SK-N-SH (cell line): ENCODE measurements around the gene CPLX3. TPM values are rescaled to one million over a fixed set of nuclear protein-coding genes. Genes with fewer than 3 reads are reported as not detected.

Experiments used
- CTCF ChIA-PET: fragments of 300-600, 350-600 bp; formaldehyde crosslinking; extraction: SDS; loops from one replicate; lab custom pipeline; 2021; lab: Yijun Ruan, JAX
- POLR2A ChIA-PET: fragments of 350-600 bp; sonication (Branson Sonifier 250); formaldehyde crosslinking; extraction: SDS; loops from one replicate; lab custom pipeline; 2020; ENCODE audit warnings: antibody characterized with exemption, inconsistent platforms; lab: Yijun Ruan, JAX
- DNase-seq: peaks from one replicate; pipeline ENCODE4 v3.0.0; 2012
- H2AFZ ChIP-seq: fragments of 200-600 bp; sonication (generic); 2 replicates; pipeline ENCODE4 v1.8.1; 2016; ENCODE audit warnings: antibody characterized with exemption, mild to moderate bottlenecking, low read depth
- H3F3A ChIP-seq: fragments of 200-600 bp; sonication (generic); replicated peaks from 2 replicates; pipeline ENCODE3; 2016; ENCODE audit warnings: antibody characterized with exemption, mild to moderate bottlenecking; ENCODE audit not compliant: insufficient read depth
- H3K27ac ChIP-seq, 2 experiments: fragments of 200-500 bp in 1 of 2; fragments of 200-600 bp in 1 of 2; sonication (Bioruptor generic) in 1 of 2; sonication (generic), shearing (Covaris generic) in 1 of 2; 2 replicates each; pipeline versions ENCODE4 v1.5.1 to v1.6.1; 2014 to 2016; ENCODE audit warnings: low read depth in 2 of 2, inconsistent platforms in 1 of 2, low read length in 1 of 2, mild to moderate bottlenecking in 1 of 2, mixed read lengths in 1 of 2
- H3K27me3 ChIP-seq: fragments of 200-600 bp; sonication (generic), shearing (Covaris generic); 2 replicates; pipeline ENCODE4 v1.6.1; 2016; ENCODE audit warnings: mixed run types; ENCODE audit not compliant: insufficient read depth
- H3K36me3 ChIP-seq, 2 experiments: fragments of 200-500 bp in 1 of 2; fragments of 200-600 bp in 1 of 2; sonication (Bioruptor generic) in 1 of 2; sonication (generic) in 1 of 2; replicated peaks in 1 of 2; 2 replicates each; pipeline versions ENCODE3 to v1.5.1; 2014 to 2016; ENCODE audit warnings: low read length in 1 of 2, mild to moderate bottlenecking in 1 of 2; ENCODE audit not compliant: insufficient read depth in 2 of 2, control insufficient read depth in 1 of 2
- H3K4me1 ChIP-seq, 2 experiments: fragments of 200-500 bp in 1 of 2; fragments of 200-600 bp in 1 of 2; sonication (Bioruptor generic) in 1 of 2; sonication (generic), shearing (Covaris generic) in 1 of 2; 2 replicates each; pipeline versions ENCODE4 v1.5.1 to v1.6.1; 2014 to 2016; ENCODE audit warnings: low read depth in 1 of 2, low read length in 1 of 2, mixed run types in 1 of 2; ENCODE audit not compliant: insufficient read depth in 2 of 2, control insufficient read depth in 1 of 2
- H3K4me2 ChIP-seq: fragments of 200-600 bp; sonication (generic), shearing (Covaris generic); 2 replicates; pipeline ENCODE4 v1.6.1; 2017; ENCODE audit warnings: mixed run types
- H3K4me3 ChIP-seq, 2 experiments: fragments of 200-500 bp in 1 of 2; fragments of 200-600 bp in 1 of 2; sonication (Bioruptor generic) in 1 of 2; sonication (generic), shearing (Covaris generic) in 1 of 2; 2 replicates each; pipeline versions ENCODE4 v1.5.1 to v1.8.1; 2014 to 2016; ENCODE audit warnings: low read depth in 2 of 2, inconsistent platforms in 1 of 2, low read length in 1 of 2, mild to moderate bottlenecking in 1 of 2, mixed read lengths in 1 of 2, moderate library complexity in 1 of 2
- H3K79me2 ChIP-seq: fragments of 200-600 bp; sonication (generic); 2 replicates; pipeline ENCODE4 v1.8.1; 2017; ENCODE audit warnings: mild to moderate bottlenecking; ENCODE audit not compliant: insufficient read depth
- H3K9ac ChIP-seq: fragments of 200-600 bp; sonication (generic); 2 replicates; pipeline ENCODE4 v1.6.1; 2017; ENCODE audit warnings: mixed run types
- H3K9me2 ChIP-seq: fragments of 200-600 bp; sonication (generic); 2 replicates; pipeline ENCODE4 v1.6.1; 2017; ENCODE audit warnings: mixed run types
- H3K9me3 ChIP-seq: fragments of 200-600 bp; sonication (generic); 2 replicates; pipeline ENCODE4 v1.6.1; 2017; ENCODE audit warnings: mixed run types, mild to moderate bottlenecking, moderate library complexity
- H4K20me1 ChIP-seq: fragments of 200-600 bp; sonication (generic); 2 replicates; pipeline ENCODE4 v1.6.1; 2017; ENCODE audit warnings: mild to moderate bottlenecking, mixed run types; ENCODE audit not compliant: insufficient read depth
- CHD2 ChIP-seq: fragments of 150-350 bp; IDR thresholded peaks from 2 replicates; pipeline ENCODE4 v1.6.1; 2018; ENCODE audit warnings: low read length; ENCODE audit not compliant: partially characterized antibody
- ELF1 ChIP-seq: IDR thresholded peaks from 2 replicates; pipeline ENCODE4 v1.4.0; 2012
- EP300 ChIP-seq, 2 experiments: IDR thresholded peaks; 2 replicates each; pipeline versions ENCODE4 v1.4.0 to v1.6.1; 2012; ENCODE audit warnings: borderline replicate concordance in 1 of 2, low read depth in 1 of 2, low read length in 1 of 2
- EZH2phosphoT487 ChIP-seq: fragments of 200-600 bp; sonication (generic); IDR thresholded peaks from 2 replicates; pipeline ENCODE4 v1.6.1; 2017; ENCODE audit warnings: low read depth, mixed run types, mild to moderate bottlenecking, antibody characterized with exemption, moderate library complexity, borderline replicate concordance
- FOXJ3 ChIP-seq: sonication (generic); formaldehyde crosslinking; IDR thresholded peaks from 2 replicates; pipeline ENCODE4 v1.5.1; 2020; ENCODE audit warnings: mild to moderate bottlenecking, missing genetic modification reagents
- FOXM1 ChIP-seq: IDR thresholded peaks from 2 replicates; pipeline ENCODE4 v1.4.0; 2012; ENCODE audit warnings: low read depth, mild to moderate bottlenecking
- MXI1 ChIP-seq: IDR thresholded peaks from 2 replicates; pipeline ENCODE4 v1.6.1; 2012; ENCODE audit warnings: mild to moderate bottlenecking, low read depth, low read length, improper control_type of control experiment
- RCOR1 ChIP-seq: fragments of 150-350 bp; IDR thresholded peaks from 2 replicates; pipeline ENCODE4 v1.6.1; 2017; ENCODE audit warnings: antibody characterized with exemption, low read length
- SMC3 ChIP-seq: IDR thresholded peaks from 2 replicates; pipeline ENCODE4 v1.6.1; 2012; ENCODE audit warnings: low read depth, low read length, improper control_type of control experiment
- TAF1 ChIP-seq: IDR thresholded peaks from 2 replicates; pipeline ENCODE4 v1.6.1; 2012; ENCODE audit warnings: low read depth, mild to moderate bottlenecking, low read length, moderate library complexity, borderline replicate concordance
- TEAD4 ChIP-seq: IDR thresholded peaks from 2 replicates; pipeline ENCODE4 v1.4.0; 2012; ENCODE audit warnings: mild to moderate bottlenecking, borderline replicate concordance; ENCODE audit not compliant: insufficient read depth
- USF2 ChIP-seq: fragments of 150-350 bp; IDR thresholded peaks from 2 replicates; pipeline ENCODE4 v1.6.1; 2017; ENCODE audit warnings: antibody characterized with exemption, low read length, low read depth, borderline replicate concordance
- YY1 ChIP-seq: IDR thresholded peaks from 2 replicates; pipeline ENCODE4 v1.4.0; 2012; ENCODE audit warnings: low read depth, mild to moderate bottlenecking
- ZBTB33 ChIP-seq: IDR thresholded peaks from 2 replicates; pipeline ENCODE4 v1.4.0; 2012; ENCODE audit warnings: low read depth, borderline replicate concordance
- WGBS: methylation state at CpG from one replicate; pipeline ENCODE4 v1.1.6; 2017; ENCODE audit warnings: low lambda C conversion rate; 5-methylcytosine and 5-hydroxymethylcytosine counted together
- polyA plus RNA-seq, 3 experiments: library from polyadenylated mRNA; depleted of rRNA; stranded (reverse); fragments of >200 nt; gene quantifications; 2 replicates each; pipeline ENCODE4 v1.2.3, GENCODE V29; 2012
- TF ChIP-seq, protein P1 (sequence below): IDR thresholded peaks from 2 replicates; pipeline ENCODE4 v1.6.1; 2012; ENCODE audit warnings: mild to moderate bottlenecking, low read depth, low read length, moderate library complexity
- TF ChIP-seq, protein P2 (sequence below): fragments of 200-600 bp; sonication (generic); IDR thresholded peaks from 2 replicates; pipeline ENCODE4 v1.6.1; 2017; ENCODE audit warnings: antibody characterized with exemption, mild to moderate bottlenecking, moderate library complexity
- TF ChIP-seq, protein P3 (sequence below): IDR thresholded peaks from 2 replicates; pipeline ENCODE4; 2012

Gene CPLX3
- polyA plus RNA-seq, 1 of the 3 experiments (the other 2 are of a cell fraction), result not detected

- TF ChIP-seq TAF1, result no peak
- TF ChIP-seq, all 33 proteins: peak for 0
These were observed 2.4 kb downstream of the CPLX3 start (continued) for GRCh38 chr15:74828835-74829234.

DNA sequence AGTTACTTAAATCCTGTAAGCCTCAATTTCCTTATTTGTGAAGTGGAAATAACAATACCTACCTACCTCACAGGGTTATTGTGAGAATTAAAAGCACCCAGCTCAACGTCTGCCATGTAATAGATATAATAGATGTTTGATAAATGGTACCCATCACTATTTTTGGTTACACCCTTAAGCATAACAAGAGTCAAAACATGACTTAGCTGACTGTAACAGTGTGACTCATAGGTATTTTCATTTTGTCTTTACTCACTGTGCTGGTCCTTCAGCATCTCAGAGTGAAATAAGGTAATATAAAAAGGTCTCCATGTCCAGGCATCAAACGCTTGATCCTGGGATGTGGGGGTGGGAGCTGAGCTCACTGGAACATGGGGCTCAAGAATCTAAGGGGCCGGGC is 3.1 kb downstream of the CPLX3 start:
- CTCF ChIA-PET, result interaction anchor here (0.8 to 10.2 kb wide), 9 partner anchors 9 to 194 kb away, joined by 3 to 82 read pairs (median 5); partner anchors contain the start of genes CSK, LMAN1L and ULK3
- 56% methylated on average over 3 of the region's 3 CpGs for WGBS

More for the DNA sequence above, 3.1 kb downstream of the CPLX3 start:
- Histone ChIP-seq H3K9ac (no peak overlapping the region), H3K4me2 (no peak overlapping the region), H3K4me3 (no peak overlapping the region), H3K27ac (no peak overlapping the region), H3K9me2 (no peaks in the 10 kb centered on the region), H3K4me1 (peaks cover 0 to 16% of the 10 kb centered on the region in 2 experiments; a peak in 1 of 4 replicates), H3F3A (no peaks in the 10 kb centered on the region), H3K36me3 (no peaks in the 10 kb centered on the region), H4K20me1 (no peaks in the 10 kb centered on the region), H2AFZ (no peak overlapping the region), H3K79me2 (no peaks in the 10 kb centered on the region), H3K27me3 (peaks cover 24% of the 10 kb centered on the region; the same call in 1 of the 2 replicates), H3K9me3 (no peaks in the 10 kb centered on the region)
- no peak for DNase-seq
- TF ChIP-seq FOXM1 (no peak), FOXJ3 (CRISPR knock-in tag) (no peak), ELF1 (no peak), USF2 (no peak), EP300 (IDR thresholded peaks at IDR 0.05; ENCODE audit: borderline replicate concordance in 1 of 2, low read depth in 1 of 2, low read length in 1 of 2) (no peak), EZH2phosphoT487 (no peak), SMC3 (no peak), RCOR1 (no peak), TAF1 (no peak), YY1 (no peak), CHD2 (no peak), TEAD4 (no peak), ZBTB33 (no peak), MXI1 (no peak)
- TF ChIP-seq, protein P1, sequence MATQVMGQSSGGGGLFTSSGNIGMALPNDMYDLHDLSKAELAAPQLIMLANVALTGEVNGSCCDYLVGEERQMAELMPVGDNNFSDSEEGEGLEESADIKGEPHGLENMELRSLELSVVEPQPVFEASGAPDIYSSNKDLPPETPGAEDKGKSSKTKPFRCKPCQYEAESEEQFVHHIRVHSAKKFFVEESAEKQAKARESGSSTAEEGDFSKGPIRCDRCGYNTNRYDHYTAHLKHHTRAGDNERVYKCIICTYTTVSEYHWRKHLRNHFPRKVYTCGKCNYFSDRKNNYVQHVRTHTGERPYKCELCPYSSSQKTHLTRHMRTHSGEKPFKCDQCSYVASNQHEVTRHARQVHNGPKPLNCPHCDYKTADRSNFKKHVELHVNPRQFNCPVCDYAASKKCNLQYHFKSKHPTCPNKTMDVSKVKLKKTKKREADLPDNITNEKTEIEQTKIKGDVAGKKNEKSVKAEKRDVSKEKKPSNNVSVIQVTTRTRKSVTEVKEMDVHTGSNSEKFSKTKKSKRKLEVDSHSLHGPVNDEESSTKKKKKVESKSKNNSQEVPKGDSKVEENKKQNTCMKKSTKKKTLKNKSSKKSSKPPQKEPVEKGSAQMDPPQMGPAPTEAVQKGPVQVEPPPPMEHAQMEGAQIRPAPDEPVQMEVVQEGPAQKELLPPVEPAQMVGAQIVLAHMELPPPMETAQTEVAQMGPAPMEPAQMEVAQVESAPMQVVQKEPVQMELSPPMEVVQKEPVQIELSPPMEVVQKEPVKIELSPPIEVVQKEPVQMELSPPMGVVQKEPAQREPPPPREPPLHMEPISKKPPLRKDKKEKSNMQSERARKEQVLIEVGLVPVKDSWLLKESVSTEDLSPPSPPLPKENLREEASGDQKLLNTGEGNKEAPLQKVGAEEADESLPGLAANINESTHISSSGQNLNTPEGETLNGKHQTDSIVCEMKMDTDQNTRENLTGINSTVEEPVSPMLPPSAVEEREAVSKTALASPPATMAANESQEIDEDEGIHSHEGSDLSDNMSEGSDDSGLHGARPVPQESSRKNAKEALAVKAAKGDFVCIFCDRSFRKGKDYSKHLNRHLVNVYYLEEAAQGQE, result no peak
- TF ChIP-seq, protein P2, sequence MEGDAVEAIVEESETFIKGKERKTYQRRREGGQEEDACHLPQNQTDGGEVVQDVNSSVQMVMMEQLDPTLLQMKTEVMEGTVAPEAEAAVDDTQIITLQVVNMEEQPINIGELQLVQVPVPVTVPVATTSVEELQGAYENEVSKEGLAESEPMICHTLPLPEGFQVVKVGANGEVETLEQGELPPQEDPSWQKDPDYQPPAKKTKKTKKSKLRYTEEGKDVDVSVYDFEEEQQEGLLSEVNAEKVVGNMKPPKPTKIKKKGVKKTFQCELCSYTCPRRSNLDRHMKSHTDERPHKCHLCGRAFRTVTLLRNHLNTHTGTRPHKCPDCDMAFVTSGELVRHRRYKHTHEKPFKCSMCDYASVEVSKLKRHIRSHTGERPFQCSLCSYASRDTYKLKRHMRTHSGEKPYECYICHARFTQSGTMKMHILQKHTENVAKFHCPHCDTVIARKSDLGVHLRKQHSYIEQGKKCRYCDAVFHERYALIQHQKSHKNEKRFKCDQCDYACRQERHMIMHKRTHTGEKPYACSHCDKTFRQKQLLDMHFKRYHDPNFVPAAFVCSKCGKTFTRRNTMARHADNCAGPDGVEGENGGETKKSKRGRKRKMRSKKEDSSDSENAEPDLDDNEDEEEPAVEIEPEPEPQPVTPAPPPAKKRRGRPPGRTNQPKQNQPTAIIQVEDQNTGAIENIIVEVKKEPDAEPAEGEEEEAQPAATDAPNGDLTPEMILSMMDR, result no peak
- TF ChIP-seq, protein P3, sequence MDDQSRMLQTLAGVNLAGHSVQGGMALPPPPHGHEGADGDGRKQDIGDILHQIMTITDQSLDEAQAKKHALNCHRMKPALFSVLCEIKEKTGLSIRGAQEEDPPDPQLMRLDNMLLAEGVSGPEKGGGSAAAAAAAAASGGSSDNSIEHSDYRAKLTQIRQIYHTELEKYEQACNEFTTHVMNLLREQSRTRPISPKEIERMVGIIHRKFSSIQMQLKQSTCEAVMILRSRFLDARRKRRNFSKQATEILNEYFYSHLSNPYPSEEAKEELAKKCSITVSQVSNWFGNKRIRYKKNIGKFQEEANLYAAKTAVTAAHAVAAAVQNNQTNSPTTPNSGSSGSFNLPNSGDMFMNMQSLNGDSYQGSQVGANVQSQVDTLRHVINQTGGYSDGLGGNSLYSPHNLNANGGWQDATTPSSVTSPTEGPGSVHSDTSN, result no peak
- POLR2A ChIA-PET, result no interaction called here
